K562 (cell line): ENCODE data around the gene ZNF628. TPM values are rescaled to one million over a fixed set of nuclear protein-coding genes. Genes with fewer than 3 reads are reported as not detected.

ENCODE experiments used
- BCLAF1 ChIP-seq, 2 experiments: fragments of 450-650 bp in 1 of 2; IDR thresholded peaks; 2 replicates each; pipeline ENCODE4 v1.6.1; 2011 to 2017; ENCODE audit warnings: low read depth in 2 of 2, antibody characterized with exemption in 1 of 2, borderline replicate concordance in 1 of 2, low read length in 1 of 2, mild to moderate bottlenecking in 1 of 2, mixed read lengths in 1 of 2; ENCODE audit not compliant: control insufficient read depth in 1 of 2
- BRD4 ChIP-seq: fragments of 200-600 bp; sonication (generic); IDR thresholded peaks from 2 replicates; pipeline ENCODE4 v1.6.1; 2017; ENCODE audit warnings: inconsistent platforms
- HNRNPLL ChIP-seq: fragments of 200-400 bp; formaldehyde crosslinking; IDR thresholded peaks from 2 replicates; pipeline ENCODE4 v1.6.1; 2017; ENCODE audit warnings: low read length, low read depth, mild to moderate bottlenecking; ENCODE audit not compliant: poor library complexity, severe bottlenecking
- HOXB6 ChIP-seq: fragments of 250-450 bp; sonication (Bioruptor Pico); IDR thresholded peaks from 2 replicates; pipeline ENCODE4 v1.5.1; 2022; ENCODE audit warnings: mild to moderate bottlenecking, borderline replicate concordance
- NR4A1 ChIP-seq, 2 experiments: fragments of 250-450 bp in 1 of 2; fragments of 450-650 bp in 1 of 2; sonication (Bioruptor Pico) in 1 of 2; IDR thresholded peaks; 2 replicates each; pipeline versions ENCODE4 v1.4.0 to v1.6.1; 2016 to 2020; ENCODE audit warnings: mild to moderate bottlenecking in 2 of 2, missing compliant biosample characterization in 1 of 2, missing genetic modification characterization in 1 of 2, moderate library complexity in 1 of 2
- RBM17 ChIP-seq: fragments of 200-400 bp; formaldehyde crosslinking; IDR thresholded peaks from 2 replicates; pipeline ENCODE4 v1.6.1; 2017; ENCODE audit warnings: low read depth, mild to moderate bottlenecking, low read length, borderline replicate concordance
- ZBTB7A ChIP-seq: IDR thresholded peaks from 2 replicates; pipeline ENCODE4 v1.6.1; 2011; ENCODE audit warnings: low read depth, mild to moderate bottlenecking, low read length, moderate library complexity, borderline replicate concordance; ENCODE audit not compliant: control insufficient read depth
- ZNF140 ChIP-seq: fragments of 250-450 bp; sonication (Bioruptor Pico); IDR thresholded peaks from 2 replicates; pipeline ENCODE4 v1.8.0; 2021; ENCODE audit warnings: moderate library complexity, mild to moderate bottlenecking, inconsistent platforms
- polyA plus RNA-seq, 8 experiments: library from polyadenylated mRNA; depleted of rRNA in 4 of 8; stranded (reverse) in 5 of 8; unstranded in 3 of 8; fragments of >200 nt; fragmentation: Nextera tagmentation in 2 of 8; fragmentation: Illumina TruSeq in 1 of 8; extraction: Ambion mirVana in 2 of 8; extraction: Trizol in 1 of 8; gene quantifications; 2 replicates each; pipeline versions ENCODE4 v1.2.1 to v1.2.3, GENCODE V29; 2011 to 2014; ENCODE audit warnings: inconsistent platforms in 1 of 8, missing spikeins in 1 of 8
- total RNA-seq, 7 experiments: library from RNA; depleted of rRNA in 6 of 7; stranded (reverse); fragments of >200 nt in 6 of 7; fragmentation: Illumina TruSeq in 2 of 7; extraction: Trizol in 2 of 7; gene quantifications; 2 replicates each; pipeline versions ENCODE4 v1.2.1 to v1.2.3, GENCODE V29; 2011 to 2021; ENCODE audit warnings: low replicate concordance in 1 of 7
- TF ChIP-seq, protein P1 (sequence below): fragments of 450-650 bp; formaldehyde crosslinking; IDR thresholded peaks from 2 replicates; pipeline ENCODE4 v1.4.0; 2020; ENCODE audit warnings: mild to moderate bottlenecking, moderate library complexity
- TF ChIP-seq, protein P2 (sequence below): fragments of 250-450 bp; sonication (Bioruptor Pico); IDR thresholded peaks from 2 replicates; pipeline ENCODE4 v1.5.0; 2021; ENCODE audit warnings: mild to moderate bottlenecking, moderate library complexity
- TF ChIP-seq, protein P3 (sequence below): fragments of 450-650 bp; IDR thresholded peaks from 2 replicates; pipeline ENCODE4 v1.6.1; 2017; ENCODE audit warnings: antibody characterized with exemption
- TF ChIP-seq, protein P4 (sequence below): fragments of 450-650 bp; IDR thresholded peaks from 2 replicates; pipeline ENCODE4 v1.6.1; 2016; ENCODE audit warnings: antibody characterized with exemption

The ZNF628 gene
- total and polyA plus RNA-seq, 9 of the 15 experiments (the other 6 are each of a cell fraction or from before 2014, with no cell fraction given), result 0.13 to 13.6 (median 2.2) TPM; not detected in 3

- TF ChIP-seq, protein P1, sequence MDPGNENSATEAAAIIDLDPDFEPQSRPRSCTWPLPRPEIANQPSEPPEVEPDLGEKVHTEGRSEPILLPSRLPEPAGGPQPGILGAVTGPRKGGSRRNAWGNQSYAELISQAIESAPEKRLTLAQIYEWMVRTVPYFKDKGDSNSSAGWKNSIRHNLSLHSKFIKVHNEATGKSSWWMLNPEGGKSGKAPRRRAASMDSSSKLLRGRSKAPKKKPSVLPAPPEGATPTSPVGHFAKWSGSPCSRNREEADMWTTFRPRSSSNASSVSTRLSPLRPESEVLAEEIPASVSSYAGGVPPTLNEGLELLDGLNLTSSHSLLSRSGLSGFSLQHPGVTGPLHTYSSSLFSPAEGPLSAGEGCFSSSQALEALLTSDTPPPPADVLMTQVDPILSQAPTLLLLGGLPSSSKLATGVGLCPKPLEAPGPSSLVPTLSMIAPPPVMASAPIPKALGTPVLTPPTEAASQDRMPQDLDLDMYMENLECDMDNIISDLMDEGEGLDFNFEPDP (CRISPR knock-in tag), result no peak
- TF ChIP-seq, protein P2, sequence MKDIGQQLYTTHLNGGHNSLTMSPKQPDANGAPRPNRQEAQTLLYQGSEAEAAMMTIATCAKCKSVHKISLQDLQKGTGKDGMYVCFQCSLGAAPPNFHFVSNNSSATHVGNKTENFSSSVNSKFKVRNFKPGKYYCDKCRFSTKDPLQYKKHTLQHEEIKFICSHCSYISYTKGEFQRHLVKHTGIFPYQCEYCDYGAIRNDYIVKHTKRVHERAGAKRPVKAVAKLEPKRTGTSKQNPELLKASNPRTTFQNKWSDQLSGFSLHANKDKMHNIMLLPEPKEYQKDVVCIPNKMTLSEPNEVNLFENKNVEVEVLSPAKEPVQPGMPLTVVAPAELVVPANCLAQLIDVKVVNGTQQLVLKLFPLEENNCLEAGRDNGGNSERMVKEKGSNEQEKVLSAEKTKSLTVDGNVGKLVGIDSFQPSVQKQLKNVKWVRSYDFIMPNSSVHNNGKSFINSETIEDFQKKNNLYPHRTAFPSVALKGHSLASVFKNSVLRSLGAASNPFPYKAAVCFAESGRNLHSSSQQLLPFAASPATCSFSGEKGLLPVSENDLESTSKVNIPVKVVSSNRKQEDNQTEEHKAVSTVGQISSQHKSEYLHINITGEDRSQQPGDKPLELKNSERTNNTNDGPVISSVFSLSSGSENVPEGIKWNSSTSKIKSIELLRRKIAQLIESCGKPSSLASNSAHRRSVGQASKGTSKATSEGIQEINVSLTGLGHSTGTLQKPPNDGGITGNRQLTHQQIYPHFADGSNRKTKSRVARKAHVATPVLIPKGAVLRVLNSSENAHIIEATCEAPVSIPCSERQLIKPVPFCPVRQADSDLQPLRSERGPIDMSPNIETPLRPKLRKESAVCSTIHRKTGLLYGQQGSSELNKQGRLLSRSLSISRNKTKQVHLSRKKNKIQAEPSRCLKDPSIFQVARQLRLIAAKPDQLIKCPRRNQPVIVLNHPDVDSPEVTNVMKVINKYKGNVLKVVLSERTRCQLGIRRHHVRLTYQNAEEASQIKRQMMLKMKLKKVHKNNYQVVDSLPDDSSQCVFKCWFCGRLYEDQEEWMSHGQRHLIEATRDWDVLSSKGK (CRISPR knock-in tag), result no peak
- TF ChIP-seq NR4A1 (CRISPR knock-in tag; IDR thresholded peaks at IDR 0.05), result no peak
- peak; percentile 77 for TF ChIP-seq NR4A1 (tag; IDR thresholded peaks at IDR 0.05)
- TF ChIP-seq, protein P3, sequence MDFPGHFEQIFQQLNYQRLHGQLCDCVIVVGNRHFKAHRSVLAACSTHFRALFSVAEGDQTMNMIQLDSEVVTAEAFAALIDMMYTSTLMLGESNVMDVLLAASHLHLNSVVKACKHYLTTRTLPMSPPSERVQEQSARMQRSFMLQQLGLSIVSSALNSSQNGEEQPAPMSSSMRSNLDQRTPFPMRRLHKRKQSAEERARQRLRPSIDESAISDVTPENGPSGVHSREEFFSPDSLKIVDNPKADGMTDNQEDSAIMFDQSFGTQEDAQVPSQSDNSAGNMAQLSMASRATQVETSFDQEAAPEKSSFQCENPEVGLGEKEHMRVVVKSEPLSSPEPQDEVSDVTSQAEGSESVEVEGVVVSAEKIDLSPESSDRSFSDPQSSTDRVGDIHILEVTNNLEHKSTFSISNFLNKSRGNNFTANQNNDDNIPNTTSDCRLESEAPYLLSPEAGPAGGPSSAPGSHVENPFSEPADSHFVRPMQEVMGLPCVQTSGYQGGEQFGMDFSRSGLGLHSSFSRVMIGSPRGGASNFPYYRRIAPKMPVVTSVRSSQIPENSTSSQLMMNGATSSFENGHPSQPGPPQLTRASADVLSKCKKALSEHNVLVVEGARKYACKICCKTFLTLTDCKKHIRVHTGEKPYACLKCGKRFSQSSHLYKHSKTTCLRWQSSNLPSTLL, result no peak
- TF ChIP-seq BCLAF1 (IDR thresholded peaks at IDR 0.05; ENCODE audit: borderline replicate concordance in 1 of 2, control insufficient read depth in 1 of 2, low read depth in 2 of 2, low read length in 1 of 2), result no peak
- TF ChIP-seq HOXB6 (CRISPR knock-in tag), result no peak
- TF ChIP-seq ZNF140 (CRISPR knock-in tag), result no peak
- no peak for TF ChIP-seq HNRNPLL
- no peak for TF ChIP-seq BRD4
- TF ChIP-seq ZBTB7A, result 0 out of 2 replicates have a peak, but pooled peaks have one; percentile 26
- TF ChIP-seq RBM17, result no peak
- TF ChIP-seq, protein P4, sequence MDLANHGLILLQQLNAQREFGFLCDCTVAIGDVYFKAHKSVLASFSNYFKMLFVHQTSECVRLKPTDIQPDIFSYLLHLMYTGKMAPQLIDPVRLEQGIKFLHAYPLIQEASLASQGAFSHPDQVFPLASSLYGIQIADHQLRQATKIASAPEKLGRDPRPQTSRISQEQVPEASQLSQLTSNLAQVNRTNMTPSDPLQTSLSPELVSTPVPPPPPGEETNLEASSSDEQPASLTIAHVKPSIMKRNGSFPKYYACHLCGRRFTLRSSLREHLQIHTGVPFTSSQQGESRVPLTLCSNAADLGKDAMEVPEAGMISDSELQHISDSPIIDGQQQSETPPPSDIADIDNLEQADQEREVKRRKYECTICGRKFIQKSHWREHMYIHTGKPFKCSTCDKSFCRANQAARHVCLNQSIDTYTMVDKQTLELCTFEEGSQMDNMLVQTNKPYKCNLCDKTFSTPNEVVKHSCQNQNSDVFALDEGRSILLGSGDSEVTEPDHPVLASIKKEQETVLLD, result peak; percentile 99
Observed at GRCh38 chr19:55476100-55476775, at the start of gene ZNF628 (continued).
